LNCAP (cell line): Measurements from ENCODE around the gene MAP3K5.

Experiments used
- CTCF ChIP-seq: fragments of 450-650 bp; IDR thresholded peaks from 2 replicates; pipeline ENCODE4 v1.5.1; 2017; ENCODE audit warnings: mild to moderate bottlenecking

MAP3K5 gene

GRCh38 chr6:136659991-136660499, 132.2 kb downstream of the MAP3K5 start:
- no peak for TF ChIP-seq CTCF

- no peak for TF ChIP-seq CTCF
These were observed 133.6 kb downstream of the MAP3K5 start for GRCh38 chr6:136658711-136659110.

GRCh38 chr6:136657666-136658065, 134.6 kb downstream of the MAP3K5 start:
- no peak for TF ChIP-seq CTCF

- TF ChIP-seq CTCF: no peak
These were observed 136.2 kb downstream of the MAP3K5 start for GRCh38 chr6:136656121-136656520.

- TF ChIP-seq CTCF: no peak
These were observed 136.8 kb downstream of the MAP3K5 start for GRCh38 chr6:136655239-136656014.

- TF ChIP-seq CTCF: no peak
These were observed 138.2 kb downstream of the MAP3K5 start for GRCh38 chr6:136654086-136654485.

GRCh38 chr6:136652656-136653055, 139.6 kb downstream of the MAP3K5 start:
- no peak for TF ChIP-seq CTCF

GRCh38 chr6:136651982-136652381, 140.3 kb downstream of the MAP3K5 start:
- no peak for TF ChIP-seq CTCF
